Occipital lobe (tissue), 2 donors: ENCODE results near the gene ABCB9. TPM values are rescaled to one million over a fixed set of nuclear protein-coding genes. Genes with fewer than 3 reads are reported as not detected.

ENCODE experiments used
- small RNA-seq: library from RNA; depleted of rRNA; stranded (forward); fragments of <200 nt; gene quantifications from one replicate; pipeline ENCODE3, GENCODE V24; 2014
- total RNA-seq: library from RNA; depleted of rRNA; stranded (reverse); fragments of >200 nt; gene quantifications from one replicate; pipeline ENCODE4 v1.2.3, GENCODE V29; 2014

Gene ABCB9
- total RNA-seq, 1 donor from 2014 or later = 21.2 TPM

Small RNAs within 50 kb of the gene (small RNA-seq; reads per million reads assigned to genes)
- gene ARL6IP4 (not detected), gene MIR4304 (not detected)

Other genes with a start within 250 kb of the ABCB9 start
- gene HCAR3, start 249.7 kb downstream of the ABCB9 start, total RNA-seq = 0.16 TPM
- gene HCAR1, start 235.6 kb downstream of the ABCB9 start, total RNA-seq = 0.78 TPM
- gene DENR, start 213.6 kb downstream of the ABCB9 start, total RNA-seq = 46.6 TPM
- 9.4 TPM for gene CCDC62, start 191.9 kb downstream of the ABCB9 start, total RNA-seq
- 70.0 TPM for gene HIP1R, start 131.0 kb downstream of the ABCB9 start, total RNA-seq
- gene VPS37B, start 70.3 kb downstream of the ABCB9 start, total RNA-seq = 15.3 TPM
- gene OGFOD2, start 8.8 kb upstream of the ABCB9 start, total RNA-seq = 3.3 TPM
- gene ARL6IP4, start 14.2 kb upstream of the ABCB9 start, total RNA-seq = 26.7 TPM
- 9.0 TPM for gene PITPNM2, start 184.6 kb upstream of the ABCB9 start, total RNA-seq